ENCODE results near the gene ZBTB20. TPM values are rescaled to one million over a fixed set of nuclear protein-coding genes. Genes with fewer than 3 reads are reported as not detected.
"Not testable (repeated sequence)": the region's sequence is repeated elsewhere in the genome, so short reads cannot be mapped to it uniquely, and the experiment has no call there.

ZBTB20 gene
- polyA plus RNA-seq, 1 donor, result 2.6 TPM

GRCh38 chr3:114834175-114834940 is 312.7 kb downstream of the ZBTB20 start:
- no peak for DNase-seq (ENCODE audit: low read depth)

DNA sequence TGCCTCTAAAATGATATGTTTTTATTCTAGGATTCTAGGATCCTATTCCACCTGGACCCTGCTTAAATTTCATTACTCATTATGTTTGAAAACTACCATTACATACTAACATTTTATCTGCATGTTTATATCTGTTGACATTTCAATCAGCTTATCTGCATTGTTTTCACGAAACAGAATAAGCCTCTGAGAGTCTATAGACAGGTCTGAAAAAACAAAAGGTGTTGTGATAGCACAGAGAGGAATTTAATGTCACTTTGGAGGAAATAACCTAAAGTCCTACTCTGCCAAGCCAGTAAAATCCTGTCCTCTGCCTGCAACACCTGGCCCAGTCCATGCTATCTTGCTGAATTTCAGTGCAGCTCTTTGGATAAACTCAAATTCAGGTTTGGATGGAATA is 315.2 kb downstream of the ZBTB20 start:
- DNase-seq (ENCODE audit: low read depth), result no peak

DNA sequence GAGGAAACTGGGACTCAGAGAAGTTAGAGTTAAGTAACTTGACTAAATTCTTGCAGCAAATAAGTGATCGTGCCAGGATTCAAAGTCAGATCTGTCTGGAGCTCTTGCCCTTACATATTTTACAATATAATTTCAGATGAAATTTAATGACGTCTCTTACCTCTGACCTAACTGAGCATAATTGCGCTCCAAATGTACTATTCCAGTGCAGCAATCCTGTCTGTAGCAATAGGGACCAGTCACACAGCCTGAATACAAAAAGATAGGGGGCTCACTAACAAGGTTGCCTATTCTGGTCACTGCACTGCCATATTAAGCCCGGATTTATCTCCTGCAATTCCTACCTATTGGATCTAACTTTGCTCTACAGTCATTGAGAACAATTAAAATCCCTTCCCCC is 316.4 kb downstream of the ZBTB20 start:
- DNase-seq (ENCODE audit: low read depth), result no peak

DNA sequence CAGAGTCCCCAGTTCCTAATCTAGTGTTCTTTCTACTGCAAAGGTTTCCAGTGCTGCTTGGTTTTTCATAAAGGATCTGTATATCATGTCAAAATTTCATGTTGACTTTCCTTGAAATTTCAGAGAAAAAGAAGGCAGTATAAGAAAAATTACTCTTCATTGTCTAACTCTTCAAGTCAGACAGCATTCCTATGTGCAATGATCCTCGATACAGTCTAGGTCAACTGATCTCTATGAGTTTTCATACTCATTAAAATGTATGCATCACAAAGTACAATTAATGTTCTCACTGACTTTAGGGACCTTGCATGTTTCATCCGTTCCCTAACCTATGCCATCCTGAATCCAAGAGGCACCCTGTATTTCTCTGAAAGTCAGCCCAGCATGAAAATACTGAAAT is 317.3 kb downstream of the ZBTB20 start:
- DNase-seq (ENCODE audit: low read depth), result no peak

DNA sequence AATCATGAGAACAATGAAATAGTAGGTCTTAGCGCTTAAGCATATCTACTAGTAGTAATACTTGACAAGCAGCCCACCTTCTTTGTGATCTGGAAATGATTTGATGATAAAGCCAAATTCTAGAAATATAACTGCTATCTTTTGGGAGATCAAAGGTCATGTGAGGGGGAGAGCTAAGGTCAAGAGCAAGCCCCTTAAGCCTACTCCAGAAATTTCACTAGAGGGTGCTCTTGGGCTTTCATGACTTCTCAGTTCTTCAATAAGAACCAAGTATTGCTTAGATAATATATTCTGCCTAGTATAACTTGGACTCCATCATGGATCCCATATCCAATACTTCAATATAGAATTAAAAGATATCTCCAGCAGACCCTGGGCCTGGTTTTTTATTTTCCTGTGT is 319.6 kb downstream of the ZBTB20 start:
- DNase-seq (ENCODE audit: low read depth), result no peak

- no peak for DNase-seq (ENCODE audit: low read depth)
Observed at GRCh38 chr3:114824014-114824413, 323.1 kb downstream of the ZBTB20 start.

DNA sequence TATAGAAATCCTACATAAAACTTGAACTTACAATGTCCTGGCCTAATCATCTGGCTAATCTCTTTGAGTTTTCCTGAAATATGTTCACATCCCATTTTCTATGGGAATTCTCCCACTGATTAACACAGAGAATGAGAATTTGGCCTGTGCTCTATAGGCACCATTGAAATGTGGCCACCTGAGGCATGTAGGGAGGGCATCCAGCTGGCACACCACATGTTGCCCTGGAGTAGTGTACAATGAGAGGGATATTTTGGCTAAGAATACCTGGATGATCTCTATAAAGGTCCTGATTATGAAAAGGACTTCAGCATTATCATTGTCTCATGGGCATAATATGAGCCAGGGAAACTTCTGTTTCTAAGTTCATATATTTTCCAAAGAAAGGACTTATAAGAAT is 324.0 kb downstream of the ZBTB20 start:
- DNase-seq (ENCODE audit: low read depth), result no peak

- no peak for DNase-seq (ENCODE audit: low read depth)
Observed at GRCh38 chr3:114816052-114816451, 331.0 kb downstream of the ZBTB20 start.

GRCh38 chr3:114812541-114813238 is 334.4 kb downstream of the ZBTB20 start:
- not testable (repeated sequence) for DNase-seq (ENCODE audit: low read depth)

- no peak for DNase-seq (ENCODE audit: low read depth)
Observed at GRCh38 chr3:114809668-114810413, 337.2 kb downstream of the ZBTB20 start.

DNA sequence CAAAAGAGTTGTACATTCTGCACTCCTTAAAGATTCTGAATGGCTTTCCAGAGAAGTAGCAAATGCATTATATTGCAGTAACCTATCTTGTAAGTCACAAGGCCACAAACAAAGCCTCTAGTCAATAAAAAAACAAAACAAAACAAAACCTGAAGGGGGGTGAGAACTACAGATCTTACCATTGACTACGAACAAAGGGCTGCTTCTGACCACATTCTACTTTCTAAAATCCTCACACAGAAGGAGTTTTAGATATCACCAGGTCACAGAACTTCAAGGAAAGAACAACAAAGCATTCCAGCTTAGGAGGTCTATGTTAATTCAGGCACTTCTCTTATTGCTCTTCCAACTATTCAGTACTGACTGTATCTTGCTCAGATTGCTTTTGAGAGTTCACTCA is 343.0 kb downstream of the ZBTB20 start:
- DNase-seq (ENCODE audit: low read depth), result no peak

DNA sequence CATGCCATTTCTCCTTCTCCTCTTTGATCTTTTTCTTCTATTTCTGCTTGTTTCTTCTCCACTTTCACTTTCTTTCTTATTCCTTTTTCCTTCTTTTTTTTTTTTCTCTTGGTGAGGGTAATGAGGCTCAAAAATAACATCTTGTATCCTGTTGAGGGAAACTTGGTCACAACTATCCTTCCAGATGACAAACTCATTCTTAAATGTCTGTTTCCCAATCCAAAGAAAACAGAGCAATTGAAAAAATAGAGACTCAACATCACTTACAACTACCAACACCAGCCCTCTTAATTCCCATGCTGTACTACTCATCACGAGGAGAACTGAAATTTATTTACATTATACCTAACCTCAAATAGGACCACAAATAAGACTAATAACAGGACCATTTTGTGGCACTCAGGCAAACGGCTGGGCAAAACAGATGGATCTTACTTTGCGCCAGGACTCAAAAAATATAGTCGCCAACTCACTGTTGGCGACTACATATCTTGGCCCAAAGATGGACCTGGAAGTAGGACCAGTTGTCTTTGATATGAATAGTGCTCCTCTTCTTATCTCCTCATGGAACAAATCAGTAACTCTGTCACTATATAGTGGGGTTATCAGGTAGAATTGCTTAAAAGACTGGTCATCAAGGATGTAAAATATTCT is 343.9 kb downstream of the ZBTB20 start:
- no peak for DNase-seq (ENCODE audit: low read depth)

DNA sequence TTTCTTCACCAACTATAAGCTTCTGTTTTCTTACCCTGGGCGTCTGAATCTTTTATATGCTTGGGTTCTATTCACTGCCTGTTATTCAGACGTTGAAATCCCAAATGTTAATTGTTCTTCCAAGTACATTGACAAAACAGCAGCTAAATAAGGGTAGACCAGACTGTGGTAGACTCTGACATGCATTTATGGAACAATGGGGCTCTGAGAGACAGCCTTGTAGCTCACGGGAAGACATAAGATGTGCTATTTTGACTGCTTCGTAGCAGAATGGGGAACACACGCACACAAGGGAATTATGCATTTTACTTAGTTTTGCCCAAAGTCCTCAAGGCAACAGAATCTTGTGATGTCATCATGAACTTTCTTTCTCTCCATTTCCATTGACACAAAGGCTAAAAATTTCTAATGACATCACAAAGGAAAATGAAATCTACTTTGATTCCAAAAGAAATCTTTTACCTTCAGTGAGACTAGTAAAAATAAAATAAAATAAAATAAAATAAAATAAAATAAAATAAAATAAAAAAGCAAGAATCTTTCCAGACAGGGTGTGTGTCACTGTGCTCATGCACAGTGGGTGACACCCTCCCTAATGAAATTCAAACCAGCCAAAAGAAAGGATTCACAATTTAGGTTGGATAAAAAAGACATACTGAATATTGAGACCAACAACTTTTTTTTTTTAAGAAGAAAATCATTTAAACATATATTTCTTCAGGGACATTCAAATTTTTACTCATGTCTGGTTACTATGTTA is 346.6 kb downstream of the ZBTB20 start:
- DNase-seq (ENCODE audit: low read depth), result no peak

GRCh38 chr3:114799816-114800215 is 347.3 kb downstream of the ZBTB20 start:
- no peak for DNase-seq (ENCODE audit: low read depth)

DNA sequence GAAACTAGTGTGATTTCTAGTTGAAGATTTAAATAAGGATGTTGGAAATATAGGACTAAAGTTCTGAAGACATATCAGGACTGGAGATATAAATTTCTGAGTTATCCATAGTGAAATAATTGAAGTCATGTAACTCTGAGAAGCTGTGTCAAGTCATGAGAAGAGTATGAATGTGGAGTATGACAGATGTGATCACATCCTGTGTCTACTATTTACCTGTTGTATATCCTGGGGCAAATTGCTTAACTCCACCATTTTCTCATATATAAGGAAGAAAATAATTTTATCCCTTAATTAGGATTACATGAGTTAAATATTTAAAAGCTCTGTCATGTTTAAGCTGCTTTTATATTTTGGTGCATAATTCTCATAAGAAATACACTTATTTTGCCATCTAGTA is 350.3 kb downstream of the ZBTB20 start:
- no peak for DNase-seq (ENCODE audit: low read depth)

GRCh38 chr3:114794894-114795630 is 352.0 kb downstream of the ZBTB20 start:
- no peak for DNase-seq (ENCODE audit: low read depth)

GRCh38 chr3:114792159-114792918 is 354.7 kb downstream of the ZBTB20 start:
- DNase-seq (ENCODE audit: low read depth), result no peak

GRCh38 chr3:114790752-114791151 is 356.3 kb downstream of the ZBTB20 start:
- DNase-seq (ENCODE audit: low read depth), result no peak

DNA sequence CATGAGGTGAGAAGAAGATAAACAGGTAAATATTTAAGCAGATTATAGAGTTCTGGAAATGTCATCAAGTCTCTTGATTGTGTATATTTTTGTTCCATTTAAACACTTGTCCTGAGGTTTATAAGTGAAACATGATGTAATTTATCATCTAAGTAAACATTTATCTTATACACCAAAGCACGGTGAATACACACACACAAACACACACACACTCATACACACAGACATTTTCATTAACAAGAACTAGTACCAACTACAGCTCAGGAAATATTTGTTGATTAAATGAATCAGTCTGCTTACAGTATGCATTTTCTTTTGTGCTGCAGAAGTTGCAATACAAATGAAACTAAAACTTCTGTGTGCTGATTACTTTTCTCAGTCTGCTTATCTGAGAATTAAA is 357.3 kb downstream of the ZBTB20 start:
- no peak for DNase-seq (ENCODE audit: low read depth)

GRCh38 chr3:114775395-114775794 is 371.7 kb downstream of the ZBTB20 start:
- no peak for DNase-seq (ENCODE audit: low read depth)

Data from forelimb muscle (tissue), 1 donor.